ENCODE measurements around the gene RAPGEF4. TPM values are rescaled to one million over a fixed set of nuclear protein-coding genes. Genes with fewer than 3 reads are reported as not detected.

RAPGEF4 gene
- total RNA-seq, 4 donors from 2014 or later, result 3.6 to 12.0 (median 6.7) TPM

DNA sequence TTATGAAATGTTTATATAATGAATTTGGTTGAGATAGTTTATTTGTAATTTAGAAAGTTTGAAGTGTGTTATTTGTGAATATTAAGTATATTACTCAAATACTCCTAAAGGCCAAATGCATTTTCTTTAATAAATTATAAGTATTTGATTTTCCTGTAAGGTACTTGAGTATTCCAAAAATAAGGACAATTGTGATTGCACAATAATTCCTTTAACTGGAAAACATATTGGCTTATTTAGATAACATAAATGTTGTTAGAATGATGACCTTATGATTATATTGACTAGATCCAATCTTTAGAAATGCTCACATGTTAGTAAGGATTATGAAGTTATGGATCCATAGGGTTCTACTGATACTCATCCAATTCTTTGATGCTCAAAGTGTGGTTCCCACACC lies 214.9 kb downstream of the RAPGEF4 start:
- Histone ChIP-seq H3K4me3 (no peak overlapping the region), H3K9me3 (no peaks in the 10 kb centered on the region), H3K27ac (no peak overlapping the region), H3K36me3 (no peaks in the 10 kb centered on the region), H3K27me3 (peaks cover 0 to 4% of the 10 kb centered on the region in 2 donors), H3K4me1 (no peaks in the 10 kb centered on the region)
- DNase-seq (ENCODE audit: low spot score in 2 of 2), result no peak
- TF ChIP-seq POLR2A (IDR thresholded peaks at IDR 0.05), result no peak
- no peak for TF ChIP-seq EP300 (IDR thresholded peaks at IDR 0.05)
- TF ChIP-seq, protein P1, sequence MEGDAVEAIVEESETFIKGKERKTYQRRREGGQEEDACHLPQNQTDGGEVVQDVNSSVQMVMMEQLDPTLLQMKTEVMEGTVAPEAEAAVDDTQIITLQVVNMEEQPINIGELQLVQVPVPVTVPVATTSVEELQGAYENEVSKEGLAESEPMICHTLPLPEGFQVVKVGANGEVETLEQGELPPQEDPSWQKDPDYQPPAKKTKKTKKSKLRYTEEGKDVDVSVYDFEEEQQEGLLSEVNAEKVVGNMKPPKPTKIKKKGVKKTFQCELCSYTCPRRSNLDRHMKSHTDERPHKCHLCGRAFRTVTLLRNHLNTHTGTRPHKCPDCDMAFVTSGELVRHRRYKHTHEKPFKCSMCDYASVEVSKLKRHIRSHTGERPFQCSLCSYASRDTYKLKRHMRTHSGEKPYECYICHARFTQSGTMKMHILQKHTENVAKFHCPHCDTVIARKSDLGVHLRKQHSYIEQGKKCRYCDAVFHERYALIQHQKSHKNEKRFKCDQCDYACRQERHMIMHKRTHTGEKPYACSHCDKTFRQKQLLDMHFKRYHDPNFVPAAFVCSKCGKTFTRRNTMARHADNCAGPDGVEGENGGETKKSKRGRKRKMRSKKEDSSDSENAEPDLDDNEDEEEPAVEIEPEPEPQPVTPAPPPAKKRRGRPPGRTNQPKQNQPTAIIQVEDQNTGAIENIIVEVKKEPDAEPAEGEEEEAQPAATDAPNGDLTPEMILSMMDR (IDR thresholded peaks at IDR 0.05), result no peak

DNA sequence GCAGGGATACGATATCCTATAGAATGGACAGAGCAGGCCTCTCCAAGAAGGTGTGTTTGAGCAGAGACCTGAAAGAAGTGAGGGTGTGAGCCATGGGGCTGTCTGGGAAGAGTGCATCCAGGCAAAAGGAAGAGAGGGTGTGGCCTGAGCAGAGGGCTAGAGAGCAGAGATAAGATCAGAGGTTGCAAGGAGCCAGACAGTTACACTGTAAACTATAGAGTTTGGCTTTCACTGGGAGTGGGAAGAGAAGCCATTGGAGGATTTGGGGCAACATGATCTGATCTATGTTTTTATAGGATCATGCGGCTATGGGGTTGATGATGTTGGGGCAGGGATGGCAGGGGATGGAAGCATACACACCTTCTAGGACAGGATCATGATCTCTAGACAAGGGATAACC lies 215.9 kb downstream of the RAPGEF4 start:
- DNase-seq (ENCODE audit: low spot score in 2 of 2), result no peak
- H3K36me3 ChIP-seq, result no peaks in the 10 kb centered on the region
- TF ChIP-seq POLR2A (IDR thresholded peaks at IDR 0.05) (no peak), EP300 (IDR thresholded peaks at IDR 0.05) (no peak)
- TF ChIP-seq, protein P1 (IDR thresholded peaks at IDR 0.05), result no peak
- no peak overlapping the region for H3K4me3 ChIP-seq
- WGBS, 2 donors, result 90 to 95% methylated on average over 2 of the region's 2 CpGs
- H3K4me1 ChIP-seq, result no peaks in the 10 kb centered on the region
- no peak overlapping the region for H3K27ac ChIP-seq
- H3K9me3 ChIP-seq, result no peaks in the 10 kb centered on the region
- H3K27me3 ChIP-seq, result peaks cover 0 to 2% of the 10 kb centered on the region in 2 donors

DNA sequence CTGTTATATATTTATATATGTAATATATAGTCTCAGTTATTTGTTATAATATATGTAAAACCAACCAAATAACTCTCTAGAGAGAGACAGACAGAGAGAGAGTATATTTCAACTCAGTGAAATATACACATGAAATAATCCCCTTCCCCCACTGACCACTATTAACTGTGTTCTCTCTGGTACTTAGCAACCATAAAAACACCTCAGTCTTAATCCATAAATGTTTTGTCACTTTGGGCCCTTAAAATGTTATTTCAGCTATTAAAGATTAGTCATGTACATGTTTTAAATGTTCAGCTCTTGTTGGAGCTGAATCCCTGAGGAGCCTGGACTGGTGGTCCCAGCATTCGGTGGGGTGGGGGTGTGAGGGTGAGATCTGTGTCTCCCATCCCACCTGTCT lies 217.8 kb downstream of the RAPGEF4 start:
- Histone ChIP-seq H3K4me1 (no peaks in the 10 kb centered on the region), H3K27me3 (no peaks in the 10 kb centered on the region), H3K9me3 (no peaks in the 10 kb centered on the region), H3K4me3 (no peak overlapping the region), H3K36me3 (no peaks in the 10 kb centered on the region), H3K27ac (no peak overlapping the region)
- 57 to 73% methylated on average over 1 of the region's 1 CpG for WGBS, 2 donors
- no peak for DNase-seq (ENCODE audit: low spot score in 2 of 2)
- TF ChIP-seq POLR2A (IDR thresholded peaks at IDR 0.05), result no peak
- no peak for TF ChIP-seq EP300 (IDR thresholded peaks at IDR 0.05)
- TF ChIP-seq, protein P1 (IDR thresholded peaks at IDR 0.05), result no peak

GRCh38 chr2:172953970-172954852 lies 218.6 kb downstream of the RAPGEF4 start:
- no peaks in the 10 kb centered on the region for H3K27me3 ChIP-seq
- H3K36me3 ChIP-seq, result no peaks in the 10 kb centered on the region
- H3K4me1 ChIP-seq, result no peaks in the 10 kb centered on the region
- TF ChIP-seq POLR2A (IDR thresholded peaks at IDR 0.05) (no peak), EP300 (IDR thresholded peaks at IDR 0.05) (no peak)
- TF ChIP-seq, protein P1 (IDR thresholded peaks at IDR 0.05), result no peak
- H3K9me3 ChIP-seq, result no peaks in the 10 kb centered on the region
- no peak overlapping the region for H3K27ac ChIP-seq
- no peak for DNase-seq (ENCODE audit: low spot score in 2 of 2)
- H3K4me3 ChIP-seq, result no peak overlapping the region
- 88% methylated on average over 5 of the region's 5 CpGs for WGBS, 2 donors

DNA sequence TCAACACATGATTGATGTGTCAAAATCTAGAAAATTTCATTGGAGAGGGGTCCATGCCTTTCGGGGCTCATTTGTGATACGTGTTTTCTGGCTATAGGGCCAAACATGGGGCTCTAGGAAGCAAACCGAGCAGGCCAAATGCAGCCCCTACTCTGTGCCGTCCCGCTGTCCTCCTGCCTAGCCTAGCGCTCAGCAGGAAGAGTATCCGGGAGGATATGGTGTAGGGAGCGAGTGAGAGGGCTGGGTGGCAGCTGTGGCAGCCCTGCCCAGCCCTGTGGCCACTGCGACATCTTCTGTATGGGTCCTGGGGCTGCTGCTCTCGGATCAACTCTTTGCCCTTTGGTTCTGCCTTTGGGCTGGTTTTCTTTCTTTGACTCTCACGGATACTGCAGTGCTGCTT lies 219.9 kb downstream of the RAPGEF4 start:
- DNase-seq (ENCODE audit: low spot score in 2 of 2), result no peak
- Histone ChIP-seq H3K4me3 (no peak overlapping the region), H3K27me3 (no peaks in the 10 kb centered on the region), H3K27ac (no peak overlapping the region), H3K36me3 (no peaks in the 10 kb centered on the region), H3K4me1 (no peaks in the 10 kb centered on the region), H3K9me3 (no peaks in the 10 kb centered on the region)
- TF ChIP-seq, protein P1 (IDR thresholded peaks at IDR 0.05), result no peak
- TF ChIP-seq EP300 (IDR thresholded peaks at IDR 0.05), result no peak
- no peak for TF ChIP-seq POLR2A (IDR thresholded peaks at IDR 0.05)
- WGBS, 2 donors, result 77 to 81% methylated on average over 11 of the region's 11 CpGs

Measured in tibial nerve (tissue), 4 donors.